HG03439 (cell line): Measurements from ENCODE around the gene ONECUT3.

Source experiments
- ATAC-seq: cut with Tn5 transposase; IDR thresholded peaks from one replicate; pipeline ENCODE4 v1.9.1; 2021; ENCODE audit warnings: mild to moderate bottlenecking, moderate library complexity; ENCODE audit not compliant: unreplicated experiment

The ONECUT3 gene

GRCh38 chr19:1828279-1829238 is 75.3 kb downstream of the ONECUT3 start:
- no peak for ATAC-seq

- ATAC-seq = no peak
These were observed 76.7 kb downstream of the ONECUT3 start for GRCh38 chr19:1829958-1830357.

- no peak for ATAC-seq
These were observed 77.3 kb downstream of the ONECUT3 start for GRCh38 chr19:1830568-1830967.
